Measurements from ENCODE around the gene EDIL3.

DNA sequence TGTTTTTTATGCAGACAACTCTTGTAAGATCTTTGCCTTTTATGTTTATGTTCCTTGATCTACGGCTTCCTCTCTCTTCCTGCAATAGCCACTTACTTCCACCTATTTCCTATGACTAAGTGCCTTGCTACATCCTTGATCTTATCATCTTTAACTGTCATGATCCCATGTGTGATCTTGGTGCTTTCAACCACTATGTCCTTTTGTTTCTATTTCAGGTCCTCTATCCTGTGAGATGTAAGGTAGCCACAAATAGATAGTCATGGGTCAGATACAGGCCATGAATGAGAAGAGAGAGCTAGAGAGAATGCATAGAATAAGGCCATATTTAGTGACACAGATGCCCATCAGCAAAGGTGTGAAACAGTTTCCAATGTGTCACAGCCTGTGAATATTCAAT, 420.4 kb downstream of the EDIL3 start:
- TF ChIP-seq, protein P1, sequence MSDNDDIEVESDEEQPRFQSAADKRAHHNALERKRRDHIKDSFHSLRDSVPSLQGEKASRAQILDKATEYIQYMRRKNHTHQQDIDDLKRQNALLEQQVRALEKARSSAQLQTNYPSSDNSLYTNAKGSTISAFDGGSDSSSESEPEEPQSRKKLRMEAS (IDR thresholded peaks at IDR 0.05; ENCODE audit: insufficient read depth, insufficient read length), result no peak
- TF ChIP-seq, protein P2, sequence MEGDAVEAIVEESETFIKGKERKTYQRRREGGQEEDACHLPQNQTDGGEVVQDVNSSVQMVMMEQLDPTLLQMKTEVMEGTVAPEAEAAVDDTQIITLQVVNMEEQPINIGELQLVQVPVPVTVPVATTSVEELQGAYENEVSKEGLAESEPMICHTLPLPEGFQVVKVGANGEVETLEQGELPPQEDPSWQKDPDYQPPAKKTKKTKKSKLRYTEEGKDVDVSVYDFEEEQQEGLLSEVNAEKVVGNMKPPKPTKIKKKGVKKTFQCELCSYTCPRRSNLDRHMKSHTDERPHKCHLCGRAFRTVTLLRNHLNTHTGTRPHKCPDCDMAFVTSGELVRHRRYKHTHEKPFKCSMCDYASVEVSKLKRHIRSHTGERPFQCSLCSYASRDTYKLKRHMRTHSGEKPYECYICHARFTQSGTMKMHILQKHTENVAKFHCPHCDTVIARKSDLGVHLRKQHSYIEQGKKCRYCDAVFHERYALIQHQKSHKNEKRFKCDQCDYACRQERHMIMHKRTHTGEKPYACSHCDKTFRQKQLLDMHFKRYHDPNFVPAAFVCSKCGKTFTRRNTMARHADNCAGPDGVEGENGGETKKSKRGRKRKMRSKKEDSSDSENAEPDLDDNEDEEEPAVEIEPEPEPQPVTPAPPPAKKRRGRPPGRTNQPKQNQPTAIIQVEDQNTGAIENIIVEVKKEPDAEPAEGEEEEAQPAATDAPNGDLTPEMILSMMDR (IDR thresholded peaks at IDR 0.05; ENCODE audit: extremely low read depth in 1 of 2, insufficient read depth in 1 of 2, low read depth in 1 of 2, low read length in 2 of 2), result no peak
- TF ChIP-seq JUN (IDR thresholded peaks at IDR 0.05; ENCODE audit: borderline replicate concordance, insufficient read depth, insufficient read length, low read depth), result no peak
